Measurements from ENCODE around the gene KAT5. TPM values are rescaled to one million over a fixed set of nuclear protein-coding genes. Genes with fewer than 3 reads are reported as not detected.

The KAT5 gene
- total and polyA plus RNA-seq, 2 of the 13 experiments (the other 11 are each of a cell fraction or from before 2014, with no cell fraction given): 35.2 to 48.3 TPM

- TF ChIP-seq, protein P1, sequence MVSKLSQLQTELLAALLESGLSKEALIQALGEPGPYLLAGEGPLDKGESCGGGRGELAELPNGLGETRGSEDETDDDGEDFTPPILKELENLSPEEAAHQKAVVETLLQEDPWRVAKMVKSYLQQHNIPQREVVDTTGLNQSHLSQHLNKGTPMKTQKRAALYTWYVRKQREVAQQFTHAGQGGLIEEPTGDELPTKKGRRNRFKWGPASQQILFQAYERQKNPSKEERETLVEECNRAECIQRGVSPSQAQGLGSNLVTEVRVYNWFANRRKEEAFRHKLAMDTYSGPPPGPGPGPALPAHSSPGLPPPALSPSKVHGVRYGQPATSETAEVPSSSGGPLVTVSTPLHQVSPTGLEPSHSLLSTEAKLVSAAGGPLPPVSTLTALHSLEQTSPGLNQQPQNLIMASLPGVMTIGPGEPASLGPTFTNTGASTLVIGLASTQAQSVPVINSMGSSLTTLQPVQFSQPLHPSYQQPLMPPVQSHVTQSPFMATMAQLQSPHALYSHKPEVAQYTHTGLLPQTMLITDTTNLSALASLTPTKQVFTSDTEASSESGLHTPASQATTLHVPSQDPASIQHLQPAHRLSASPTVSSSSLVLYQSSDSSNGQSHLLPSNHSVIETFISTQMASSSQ (IDR thresholded peaks at IDR 0.05; ENCODE audit: low read depth): no peak
- TF ChIP-seq, protein P1 (CRISPR knock-in tag; IDR thresholded peaks at IDR 0.05; ENCODE audit: borderline replicate concordance): no peak; the same call in 1 of the 2 replicates
- TF ChIP-seq, protein P2, sequence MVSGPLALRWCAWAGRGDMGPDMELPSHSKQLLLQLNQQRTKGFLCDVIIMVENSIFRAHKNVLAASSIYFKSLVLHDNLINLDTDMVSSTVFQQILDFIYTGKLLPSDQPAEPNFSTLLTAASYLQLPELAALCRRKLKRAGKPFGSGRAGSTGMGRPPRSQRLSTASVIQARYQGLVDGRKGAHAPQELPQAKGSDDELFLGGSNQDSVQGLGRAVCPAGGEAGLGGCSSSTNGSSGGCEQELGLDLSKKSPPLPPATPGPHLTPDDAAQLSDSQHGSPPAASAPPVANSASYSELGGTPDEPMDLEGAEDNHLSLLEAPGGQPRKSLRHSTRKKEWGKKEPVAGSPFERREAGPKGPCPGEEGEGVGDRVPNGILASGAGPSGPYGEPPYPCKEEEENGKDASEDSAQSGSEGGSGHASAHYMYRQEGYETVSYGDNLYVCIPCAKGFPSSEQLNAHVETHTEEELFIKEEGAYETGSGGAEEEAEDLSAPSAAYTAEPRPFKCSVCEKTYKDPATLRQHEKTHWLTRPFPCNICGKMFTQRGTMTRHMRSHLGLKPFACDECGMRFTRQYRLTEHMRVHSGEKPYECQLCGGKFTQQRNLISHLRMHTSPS (CRISPR knock-in tag; IDR thresholded peaks at IDR 0.05; ENCODE audit: low read depth): no peak
- TF ChIP-seq ZNF788 (CRISPR knock-in tag; IDR thresholded peaks at IDR 0.05; ENCODE audit: borderline replicate concordance): peak; percentile 86
- TF ChIP-seq FIP1L1 (IDR thresholded peaks at IDR 0.05; ENCODE audit: borderline replicate concordance, insufficient read depth, low read depth, low read length): no peak
- TF ChIP-seq ZFY (CRISPR knock-in tag; IDR thresholded peaks at IDR 0.05): peak; percentile 98
- no peak for TF ChIP-seq KLF9 (CRISPR knock-in tag; IDR thresholded peaks at IDR 0.05; ENCODE audit: low read depth)
- no peak for TF ChIP-seq ZBTB37 (CRISPR knock-in tag; IDR thresholded peaks at IDR 0.05)
- TF ChIP-seq ZNF609 (CRISPR knock-in tag; IDR thresholded peaks at IDR 0.05; ENCODE audit: borderline replicate concordance): peak; percentile 21; the same call in 1 of the 2 replicates
- TF ChIP-seq ELF3 (CRISPR knock-in tag; IDR thresholded peaks at IDR 0.05): peak; percentile 31; the same call in 1 of the 2 replicates
- TF ChIP-seq, protein P3, sequence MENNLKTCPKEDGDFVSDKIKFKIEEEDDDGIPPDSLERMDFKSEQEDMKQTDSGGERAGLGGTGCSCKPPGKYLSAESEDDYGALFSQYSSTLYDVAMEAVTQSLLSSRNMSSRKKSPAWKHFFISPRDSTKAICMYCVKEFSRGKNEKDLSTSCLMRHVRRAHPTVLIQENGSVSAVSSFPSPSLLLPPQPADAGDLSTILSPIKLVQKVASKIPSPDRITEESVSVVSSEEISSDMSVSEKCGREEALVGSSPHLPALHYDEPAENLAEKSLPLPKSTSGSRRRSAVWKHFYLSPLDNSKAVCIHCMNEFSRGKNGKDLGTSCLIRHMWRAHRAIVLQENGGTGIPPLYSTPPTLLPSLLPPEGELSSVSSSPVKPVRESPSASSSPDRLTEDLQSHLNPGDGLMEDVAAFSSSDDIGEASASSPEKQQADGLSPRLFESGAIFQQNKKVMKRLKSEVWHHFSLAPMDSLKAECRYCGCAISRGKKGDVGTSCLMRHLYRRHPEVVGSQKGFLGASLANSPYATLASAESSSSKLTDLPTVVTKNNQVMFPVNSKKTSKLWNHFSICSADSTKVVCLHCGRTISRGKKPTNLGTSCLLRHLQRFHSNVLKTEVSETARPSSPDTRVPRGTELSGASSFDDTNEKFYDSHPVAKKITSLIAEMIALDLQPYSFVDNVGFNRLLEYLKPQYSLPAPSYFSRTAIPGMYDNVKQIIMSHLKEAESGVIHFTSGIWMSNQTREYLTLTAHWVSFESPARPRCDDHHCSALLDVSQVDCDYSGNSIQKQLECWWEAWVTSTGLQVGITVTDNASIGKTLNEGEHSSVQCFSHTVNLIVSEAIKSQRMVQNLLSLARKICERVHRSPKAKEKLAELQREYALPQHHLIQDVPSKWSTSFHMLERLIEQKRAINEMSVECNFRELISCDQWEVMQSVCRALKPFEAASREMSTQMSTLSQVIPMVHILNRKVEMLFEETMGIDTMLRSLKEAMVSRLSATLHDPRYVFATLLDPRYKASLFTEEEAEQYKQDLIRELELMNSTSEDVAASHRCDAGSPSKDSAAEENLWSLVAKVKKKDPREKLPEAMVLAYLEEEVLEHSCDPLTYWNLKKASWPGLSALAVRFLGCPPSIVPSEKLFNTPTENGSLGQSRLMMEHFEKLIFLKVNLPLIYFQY (CRISPR knock-in tag; IDR thresholded peaks at IDR 0.05; ENCODE audit: borderline replicate concordance): peak; percentile 65; the same call in 1 of the 2 replicates
These were observed 8.3 kb downstream of the KAT5 start, which contains the start of gene RNASEH2C (continued) for GRCh38 chr11:65720211-65720934.
